NT2/D1 (cell line): Measurements from ENCODE around the gene MMS22L.

Experiments used
- SUZ12 ChIP-seq: IDR thresholded peaks from 2 replicates; pipeline ENCODE4 v1.6.1; 2011; ENCODE audit not compliant: insufficient read length, insufficient read depth; ENCODE audit errors: extremely low read depth
- ZNF274 ChIP-seq: IDR thresholded peaks from 2 replicates; pipeline ENCODE4 v1.6.1; 2011; ENCODE audit warnings: mild to moderate bottlenecking, low read depth, low read length

GRCh38 chr6:97305414-97306066 is 22.5 kb upstream of the MMS22L start:
- TF ChIP-seq ZNF274 (no peak), SUZ12 (no peak)
